ENCODE measurements around the gene ARHGAP26. TPM values are rescaled to one million over a fixed set of nuclear protein-coding genes. Genes with fewer than 3 reads are reported as not detected.

The ARHGAP26 gene
- total and polyA plus RNA-seq, 7 donors, result 2.5 to 28.7 (median 12.0) TPM

DNA sequence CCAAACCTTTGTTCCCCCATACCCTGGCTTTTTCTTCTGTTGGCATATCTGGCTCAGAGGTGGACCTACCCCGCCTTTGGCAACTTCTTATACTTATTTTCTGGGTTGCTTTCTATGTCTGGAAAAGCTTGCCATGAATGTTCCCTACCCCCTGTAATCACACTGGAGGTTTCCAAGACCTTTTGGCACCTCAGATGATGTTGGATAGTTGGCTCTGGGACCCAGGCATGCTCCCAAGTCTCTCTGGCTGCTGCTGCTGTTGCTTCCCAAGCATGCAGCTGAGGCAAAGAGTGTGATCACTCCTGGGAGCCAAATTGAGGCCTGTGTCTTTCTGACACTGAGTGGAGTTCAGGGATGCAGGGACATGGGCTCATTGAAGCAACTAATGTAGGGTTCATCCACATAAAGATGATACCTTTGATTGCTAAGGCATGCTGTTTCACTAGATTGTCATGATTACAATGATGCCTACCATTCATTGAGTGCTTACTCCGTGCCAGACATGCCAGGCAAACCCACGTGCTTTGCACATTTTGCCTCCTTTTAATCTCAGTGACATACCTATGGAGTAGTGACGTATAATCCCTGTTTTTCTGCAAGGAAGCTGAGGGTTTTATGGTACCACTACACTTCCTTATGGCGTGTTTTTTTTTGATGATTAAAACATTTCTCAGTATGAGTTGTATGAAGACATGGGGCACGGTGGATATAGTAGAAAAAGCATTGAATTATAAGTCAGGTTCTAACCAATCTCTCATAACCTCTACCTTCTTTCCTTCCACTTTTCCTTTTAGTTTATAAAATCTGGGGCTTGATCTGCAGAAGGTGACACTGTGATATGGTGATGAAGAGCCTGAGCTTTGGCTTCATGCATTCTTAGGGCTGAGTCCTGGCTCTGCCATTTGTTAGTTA is 73.1 kb downstream of the ARHGAP26 start:
- TF ChIP-seq, protein P1, sequence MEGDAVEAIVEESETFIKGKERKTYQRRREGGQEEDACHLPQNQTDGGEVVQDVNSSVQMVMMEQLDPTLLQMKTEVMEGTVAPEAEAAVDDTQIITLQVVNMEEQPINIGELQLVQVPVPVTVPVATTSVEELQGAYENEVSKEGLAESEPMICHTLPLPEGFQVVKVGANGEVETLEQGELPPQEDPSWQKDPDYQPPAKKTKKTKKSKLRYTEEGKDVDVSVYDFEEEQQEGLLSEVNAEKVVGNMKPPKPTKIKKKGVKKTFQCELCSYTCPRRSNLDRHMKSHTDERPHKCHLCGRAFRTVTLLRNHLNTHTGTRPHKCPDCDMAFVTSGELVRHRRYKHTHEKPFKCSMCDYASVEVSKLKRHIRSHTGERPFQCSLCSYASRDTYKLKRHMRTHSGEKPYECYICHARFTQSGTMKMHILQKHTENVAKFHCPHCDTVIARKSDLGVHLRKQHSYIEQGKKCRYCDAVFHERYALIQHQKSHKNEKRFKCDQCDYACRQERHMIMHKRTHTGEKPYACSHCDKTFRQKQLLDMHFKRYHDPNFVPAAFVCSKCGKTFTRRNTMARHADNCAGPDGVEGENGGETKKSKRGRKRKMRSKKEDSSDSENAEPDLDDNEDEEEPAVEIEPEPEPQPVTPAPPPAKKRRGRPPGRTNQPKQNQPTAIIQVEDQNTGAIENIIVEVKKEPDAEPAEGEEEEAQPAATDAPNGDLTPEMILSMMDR (IDR thresholded peaks at IDR 0.05), result no peak
- WGBS, 3 donors, result 51 to 59% (median 52%) methylated on average over 6 of the region's 6 CpGs

DNA sequence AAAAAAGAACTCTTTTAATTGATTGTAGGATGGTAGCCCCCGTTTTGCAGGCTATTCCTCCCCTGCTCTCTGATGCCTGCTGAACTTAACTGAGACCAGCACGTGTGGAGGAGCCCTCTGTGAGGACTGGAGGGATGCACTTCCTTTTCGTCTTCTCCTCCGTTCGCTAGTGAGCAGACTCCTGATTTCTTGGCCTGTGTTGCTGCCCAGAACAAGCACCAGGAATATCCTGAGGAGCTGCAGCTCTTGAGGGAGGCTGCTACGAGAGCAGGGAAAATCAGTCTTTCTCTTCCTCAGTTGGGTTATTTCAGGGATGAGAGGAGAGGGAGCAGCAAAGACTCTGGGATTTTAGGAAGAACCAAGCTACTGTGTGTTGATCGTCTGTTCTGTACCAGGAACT is 74.7 kb downstream of the ARHGAP26 start:
- Histone ChIP-seq H3K27me3 (ENCODE audit: insufficient read depth in 3 of 3, low read length in 2 of 3) (no peaks in the 10 kb centered on the region), H3K27ac (no peak overlapping the region), H3K9me3 (no peaks in the 10 kb centered on the region), H3K4me3 (no peak overlapping the region), H3K36me3 (ENCODE audit: insufficient read depth in 1 of 2, low read depth in 1 of 2) (no peaks in the 10 kb centered on the region), H3K4me1 (peaks cover 54% of the 10 kb centered on the region)
- ATAC-seq (no peak), DNase-seq (no peak)
- WGBS, 3 donors, result 64 to 70% (median 68%) methylated on average over 7 of the region's 7 CpGs
- TF ChIP-seq, protein P1 (IDR thresholded peaks at IDR 0.05), result no peak
- intact Hi-C loops (cut with DNase I), result loop anchor here in 1 of 2 donors (2.0 kb wide), 1 partner anchor 76 kb away; no protein-coding TSS in a partner anchor

More for the DNA sequence above, 73.1 kb downstream of the ARHGAP26 start:
- no peaks in the 10 kb centered on the region for H3K9me3 ChIP-seq
- ATAC-seq, result peak in 3 of 4 donors; percentile 21 to 55 (median 46)
- peak; percentile 61 to 79 for DNase-seq
- no peak overlapping the region for H3K4me3 ChIP-seq
- peaks cover 56% of the 10 kb centered on the region for H3K4me1 ChIP-seq
- H3K36me3 ChIP-seq (ENCODE audit: insufficient read depth in 1 of 2, low read depth in 1 of 2), result no peaks in the 10 kb centered on the region
- no peak overlapping the region for H3K27ac ChIP-seq
- H3K27me3 ChIP-seq (ENCODE audit: insufficient read depth in 3 of 3, low read length in 2 of 3), result no peaks in the 10 kb centered on the region
- intact Hi-C loops (cut with DNase I), result no loop called here

DNA sequence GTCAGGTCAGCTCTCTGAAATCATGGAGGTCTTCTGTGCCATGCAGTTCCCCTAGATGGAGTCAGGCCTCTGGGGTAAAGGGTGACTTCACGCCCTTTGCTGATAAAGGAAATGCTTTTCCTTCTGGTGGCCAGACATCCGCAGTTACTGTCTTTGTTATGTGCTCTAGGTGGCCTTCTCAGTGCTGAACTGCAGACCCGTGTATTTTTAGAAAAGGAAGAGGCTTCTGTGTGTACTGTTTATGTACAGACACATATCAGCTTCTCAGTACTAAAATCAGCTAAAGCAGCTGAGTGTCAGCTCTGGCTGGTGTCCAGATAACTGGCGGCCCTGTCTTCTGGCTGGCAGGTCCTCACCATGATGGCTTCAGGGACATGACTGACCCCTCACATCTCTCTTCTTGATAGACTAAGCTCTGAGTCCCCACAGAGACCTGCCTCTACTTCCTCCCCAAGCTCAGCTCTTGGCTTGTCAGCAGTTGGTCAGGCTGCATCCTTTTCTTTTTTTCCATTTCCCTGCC is 75.3 kb downstream of the ARHGAP26 start:
- peaks cover 48% of the 10 kb centered on the region for H3K4me1 ChIP-seq
- ATAC-seq, result peak in 3 of 4 donors; percentile 14 to 47 (median 29)

DNA sequence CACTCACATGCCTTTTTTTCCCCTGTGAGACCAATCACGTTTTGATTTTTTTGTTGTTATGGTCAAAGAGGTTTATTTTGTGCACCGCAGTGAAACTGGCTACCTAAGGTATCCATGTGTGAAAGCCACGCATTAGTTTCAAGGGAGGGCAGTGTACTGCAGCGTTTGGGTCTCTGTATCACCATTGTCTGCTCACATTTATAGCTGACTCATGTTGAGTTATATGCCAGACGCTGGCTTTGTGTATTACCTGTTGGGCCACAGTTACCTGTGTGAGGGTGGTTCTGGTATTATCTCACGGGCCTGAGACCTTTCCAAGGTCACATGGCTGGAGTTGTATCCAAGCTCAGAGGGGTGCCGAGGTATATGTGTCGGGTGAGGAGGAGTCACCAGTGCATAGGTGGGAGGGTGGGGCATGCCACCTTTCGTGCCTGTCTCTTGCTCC is 75.8 kb downstream of the ARHGAP26 start:
- TF ChIP-seq, protein P1 (IDR thresholded peaks at IDR 0.05), result no peak
- Histone ChIP-seq H3K4me1 (peaks cover 43% of the 10 kb centered on the region), H3K27ac (no peak overlapping the region), H3K9me3 (no peaks in the 10 kb centered on the region), H3K36me3 (ENCODE audit: insufficient read depth in 1 of 2, low read depth in 1 of 2) (no peaks in the 10 kb centered on the region), H3K4me3 (no peak overlapping the region), H3K27me3 (ENCODE audit: insufficient read depth in 3 of 3, low read length in 2 of 3) (no peaks in the 10 kb centered on the region)
- no peak for ATAC-seq
- intact Hi-C loops (cut with DNase I), result loop anchor here in 1 of 2 donors (2.0 kb wide), 1 partner anchor 77 kb away; no protein-coding TSS in a partner anchor
- 69 to 79% (median 69%) methylated on average over 9 of the region's 9 CpGs for WGBS, 3 donors
- no peak for DNase-seq

More for the DNA sequence above, 75.3 kb downstream of the ARHGAP26 start:
- no peaks in the 10 kb centered on the region for H3K9me3 ChIP-seq
- H3K27ac ChIP-seq, result no peak overlapping the region
- WGBS, 3 donors, result 17 to 26% (median 26%) methylated on average over 4 of the region's 4 CpGs
- TF ChIP-seq, protein P1 (IDR thresholded peaks at IDR 0.05), result no peak
- H3K27me3 ChIP-seq (ENCODE audit: insufficient read depth in 3 of 3, low read length in 2 of 3), result no peaks in the 10 kb centered on the region
- no peaks in the 10 kb centered on the region for H3K36me3 ChIP-seq (ENCODE audit: insufficient read depth in 1 of 2, low read depth in 1 of 2)
- no peak for DNase-seq
- H3K4me3 ChIP-seq, result no peak overlapping the region
- intact Hi-C loops (cut with DNase I), result loop anchor here in 1 of 2 donors (2.0 kb wide), 1 partner anchor 77 kb away; no protein-coding TSS in a partner anchor
